ENCODE results near the gene RNU6-1. TPM values are rescaled to one million over a fixed set of nuclear protein-coding genes. Genes with fewer than 3 reads are reported as not detected.

RNU6-1 gene
- polyA plus RNA-seq, 1 of the 3 experiments (the other 2 are of a cell fraction), result not detected

DNA sequence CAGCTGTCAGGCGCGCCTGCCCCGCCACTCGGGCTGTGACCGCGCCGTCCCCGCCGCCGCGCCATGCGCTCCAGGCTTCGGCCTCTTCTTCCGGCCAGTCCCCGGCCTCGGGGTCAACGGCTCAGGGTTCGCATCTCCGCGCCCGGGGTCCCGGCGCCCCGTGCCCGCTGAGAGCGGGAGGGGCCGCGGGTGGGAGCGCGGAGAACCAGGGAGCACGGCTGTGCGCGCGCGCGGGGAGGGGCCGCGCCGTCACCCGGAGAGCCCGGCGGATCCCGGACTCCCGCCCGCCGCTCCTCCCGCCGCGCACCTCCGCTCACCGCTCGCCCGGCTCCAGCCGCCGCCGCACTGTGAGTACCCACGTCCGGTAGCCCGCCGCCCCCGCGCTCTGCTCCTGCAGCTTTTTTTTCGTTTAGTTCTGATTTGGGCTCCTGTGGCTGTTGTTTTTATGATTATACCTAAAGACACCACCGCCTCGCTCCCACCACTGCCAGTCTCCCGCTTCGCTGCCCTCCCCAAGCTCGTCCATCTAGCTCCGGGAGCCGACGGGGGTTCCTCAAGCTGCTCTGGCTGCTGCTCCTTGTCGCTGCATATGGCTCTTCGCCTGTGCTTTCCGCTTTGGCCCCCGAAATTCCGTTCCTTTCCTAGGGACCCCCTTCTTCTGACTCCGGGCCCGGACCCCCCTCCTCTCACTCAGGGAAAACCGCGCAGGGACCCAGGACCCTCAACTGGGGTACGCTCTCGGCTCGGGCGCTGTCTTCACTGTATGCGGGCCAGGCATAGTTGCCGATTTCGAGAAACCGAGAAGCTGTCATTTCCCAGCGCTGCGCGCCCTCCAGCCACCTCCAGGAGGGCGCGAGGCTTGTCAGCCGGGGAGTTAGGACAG, 16.3 kb downstream of the RNU6-1 start:
- POLR2A ChIA-PET, result interaction anchor here (1.3 kb wide), 1 partner anchor 10 kb away, joined by 4 read pairs; no protein-coding TSS in a partner anchor
- no peak overlapping the region for H3K27ac ChIP-seq (ENCODE audit: low read depth in 2 of 2, low read length in 1 of 2)
- H3K4me3 ChIP-seq (ENCODE audit: low read depth in 2 of 2, low read length in 1 of 2), result peak overlapping the region; percentile 47 to 60
- H3K4me1 ChIP-seq (ENCODE audit: control insufficient read depth in 1 of 2, insufficient read depth in 2 of 2, low read depth in 1 of 2, low read length in 1 of 2), result peaks cover 0 to 22% of the 10 kb centered on the region in 2 experiments; a peak in 2 of 4 replicates
- peak; percentile 84 for DNase-seq
- no peak overlapping the region for H3K9ac ChIP-seq
- H3K9me3 ChIP-seq, result no peaks in the 10 kb centered on the region
- H3K79me2 ChIP-seq (ENCODE audit: insufficient read depth), result no peaks in the 10 kb centered on the region
- peak overlapping the region; percentile 90 for H3K4me2 ChIP-seq
- no peaks in the 10 kb centered on the region for H3K9me2 ChIP-seq
- no peaks in the 10 kb centered on the region for H3K36me3 ChIP-seq (replicated peaks in 1 of 2; ENCODE audit: control insufficient read depth in 1 of 2, insufficient read depth in 2 of 2, low read length in 1 of 2)
- CTCF ChIA-PET, result interaction anchor here (0.7 to 4.6 kb wide), 10 partner anchors 9 to 388 kb away, joined by 3 to 23 read pairs (median 4); no protein-coding TSS in a partner anchor
- H2AFZ ChIP-seq (ENCODE audit: low read depth), result peak overlapping the region; percentile 59; the same call in 1 of the 2 replicates
- WGBS (ENCODE audit: low lambda C conversion rate), result 4% methylated on average over 49 of the region's 94 CpGs
- H4K20me1 ChIP-seq (ENCODE audit: insufficient read depth), result no peaks in the 10 kb centered on the region
- H3F3A ChIP-seq (replicated peaks; ENCODE audit: insufficient read depth), result no peaks in the 10 kb centered on the region
- peaks cover 36% of the 10 kb centered on the region for H3K27me3 ChIP-seq (ENCODE audit: insufficient read depth)
- TF ChIP-seq GATA2 (CRISPR knock-in tag; IDR thresholded peaks at IDR 0.05) (peak; percentile 25; the same call in 1 of the 2 replicates), EP300 (IDR thresholded peaks at IDR 0.05; ENCODE audit: borderline replicate concordance in 1 of 2, low read depth in 1 of 2, low read length in 1 of 2) (no peak)

DNA sequence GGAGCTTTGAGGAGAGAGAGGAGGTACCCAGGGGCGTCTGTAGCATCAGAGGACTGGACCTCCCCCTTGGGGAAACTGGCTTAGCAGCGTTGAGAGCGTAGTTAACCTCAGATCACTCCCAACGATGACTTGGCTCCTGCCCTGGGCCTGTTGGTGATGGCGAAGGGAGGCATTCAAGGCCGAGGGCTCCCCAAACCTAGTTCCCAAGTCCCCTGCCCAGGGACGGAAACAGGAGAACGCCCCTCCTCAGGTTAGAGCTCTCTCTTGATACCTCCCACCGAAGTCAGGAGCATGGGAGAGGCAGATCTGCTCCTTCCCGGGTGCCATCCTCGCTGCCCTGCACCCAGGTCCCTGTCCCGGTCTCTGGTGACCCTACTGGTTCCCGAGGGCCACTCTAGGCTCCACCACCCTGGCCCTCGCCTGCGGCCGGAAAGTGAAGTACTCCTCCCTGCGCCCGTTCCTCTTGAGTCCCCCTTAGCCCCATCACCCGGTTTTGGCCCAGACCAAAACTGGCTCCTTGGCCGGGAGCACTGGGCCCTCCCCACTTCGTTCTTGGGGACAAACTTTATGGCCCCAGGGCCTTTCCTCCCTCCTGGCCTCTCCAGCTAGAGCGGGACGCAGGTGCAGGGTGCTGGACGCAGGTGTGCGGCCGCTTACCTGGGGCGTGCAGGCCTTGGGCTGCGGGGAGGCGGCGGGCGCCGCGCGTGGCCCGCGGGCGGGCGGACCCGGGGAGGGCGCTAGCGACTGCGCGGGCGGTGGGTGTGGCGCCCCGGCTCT, 17.1 kb downstream of the RNU6-1 start:
- Histone ChIP-seq H3K27ac (ENCODE audit: low read depth in 2 of 2, low read length in 1 of 2) (no peak overlapping the region), H4K20me1 (ENCODE audit: insufficient read depth) (no peaks in the 10 kb centered on the region), H3F3A (replicated peaks; ENCODE audit: insufficient read depth) (no peaks in the 10 kb centered on the region), H3K9me2 (no peaks in the 10 kb centered on the region), H3K27me3 (ENCODE audit: insufficient read depth) (peaks cover 36% of the 10 kb centered on the region), H3K4me1 (ENCODE audit: control insufficient read depth in 1 of 2, insufficient read depth in 2 of 2, low read depth in 1 of 2, low read length in 1 of 2) (peaks cover 0 to 22% of the 10 kb centered on the region in 2 experiments; a peak in 2 of 4 replicates), H3K4me3 (ENCODE audit: low read depth in 2 of 2, low read length in 1 of 2) (peak overlapping the region in 1 of 2 experiments; percentile 47; a peak in 3 of 4 replicates), H3K4me2 (peak overlapping the region; percentile 90; the same call in 1 of the 2 replicates), H3K9ac (no peak overlapping the region), H3K9me3 (no peaks in the 10 kb centered on the region), H3K79me2 (ENCODE audit: insufficient read depth) (no peaks in the 10 kb centered on the region), H2AFZ (ENCODE audit: low read depth) (no peak overlapping the region), H3K36me3 (replicated peaks in 1 of 2; ENCODE audit: control insufficient read depth in 1 of 2, insufficient read depth in 2 of 2, low read length in 1 of 2) (no peaks in the 10 kb centered on the region)
- POLR2A ChIA-PET, result no interaction called here
- CTCF ChIA-PET, result interaction anchor here (1.8 to 4.6 kb wide), 3 partner anchors 8 to 365 kb away, joined by 5 to 23 read pairs (median 10); no protein-coding TSS in a partner anchor
- 14% methylated on average over 19 of the region's 46 CpGs for WGBS (ENCODE audit: low lambda C conversion rate)
- TF ChIP-seq TEAD4 (IDR thresholded peaks at IDR 0.05; ENCODE audit: borderline replicate concordance, insufficient read depth) (no peak), POLR2AphosphoS5 (IDR thresholded peaks at IDR 0.05; ENCODE audit: low read depth, low read length) (no peak), ELF1 (IDR thresholded peaks at IDR 0.05) (no peak), GABPA (IDR thresholded peaks at IDR 0.05; ENCODE audit: low read depth) (no peak), CHD2 (IDR thresholded peaks at IDR 0.05; ENCODE audit: low read length, partially characterized antibody) (no peak), TAF1 (IDR thresholded peaks at IDR 0.05; ENCODE audit: borderline replicate concordance, low read depth, low read length) (no peak), YY1 (IDR thresholded peaks at IDR 0.05; ENCODE audit: low read depth) (no peak), MEF2A (IDR thresholded peaks at IDR 0.05; ENCODE audit: borderline replicate concordance, low read depth) (no peak), NRF1 (IDR thresholded peaks at IDR 0.05; ENCODE audit: low read depth, low read length) (no peak), EP300 (IDR thresholded peaks at IDR 0.05; ENCODE audit: borderline replicate concordance in 1 of 2, low read depth in 1 of 2, low read length in 1 of 2) (no peak), MXI1 (IDR thresholded peaks at IDR 0.05; ENCODE audit: low read depth, low read length) (no peak), CTCF (IDR thresholded peaks at IDR 0.05) (no peak), FOSL2 (IDR thresholded peaks at IDR 0.05; ENCODE audit: borderline replicate concordance, low read depth) (no peak), FOXJ3 (CRISPR knock-in tag; IDR thresholded peaks at IDR 0.05) (no peak)
- TF ChIP-seq, protein P1, sequence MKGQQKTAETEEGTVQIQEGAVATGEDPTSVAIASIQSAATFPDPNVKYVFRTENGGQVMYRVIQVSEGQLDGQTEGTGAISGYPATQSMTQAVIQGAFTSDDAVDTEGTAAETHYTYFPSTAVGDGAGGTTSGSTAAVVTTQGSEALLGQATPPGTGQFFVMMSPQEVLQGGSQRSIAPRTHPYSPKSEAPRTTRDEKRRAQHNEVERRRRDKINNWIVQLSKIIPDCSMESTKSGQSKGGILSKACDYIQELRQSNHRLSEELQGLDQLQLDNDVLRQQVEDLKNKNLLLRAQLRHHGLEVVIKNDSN (IDR thresholded peaks at IDR 0.05; ENCODE audit: borderline replicate concordance, low read depth), result no peak
- DNase-seq, result peak; percentile 63

All from SK-N-SH (cell line).